ENCODE measurements around the gene EPB41L1.

The EPB41L1 gene

GRCh38 chr20:36218380-36219064, 64.0 kb downstream of the EPB41L1 start:
- H3K27ac ChIP-seq (replicated peaks; ENCODE audit: low read length) = no peak overlapping the region
- H2AK5ac ChIP-seq (ENCODE audit: low read depth, low read length) = no peak overlapping the region
- no peaks in the 10 kb centered on the region for H3K79me1 ChIP-seq (ENCODE audit: low read depth, low read length)
- no peaks in the 10 kb centered on the region for H3K4me1 ChIP-seq (ENCODE audit: control insufficient read depth in 2 of 2, insufficient read depth in 1 of 2, low read depth in 1 of 2, low read length in 2 of 2)
- no peak overlapping the region for H4K8ac ChIP-seq (ENCODE audit: low read depth, low read length)
- H2BK120ac ChIP-seq (ENCODE audit: low read depth, low read length) = no peak overlapping the region
- H4K91ac ChIP-seq (ENCODE audit: low read depth, low read length, poor library complexity) = no peak overlapping the region
- no peak overlapping the region for H3K4me3 ChIP-seq (ENCODE audit: low read length in 2 of 2)
- H2AFZ ChIP-seq (ENCODE audit: low read length) = no peak overlapping the region
- no peak for DNase-seq (ENCODE audit: low spot score)
- no peak overlapping the region for H3K9ac ChIP-seq (ENCODE audit: low read depth, low read length, poor library complexity)
- no CpG with 5 or more reads among the region's 16 CpGs for WGBS, 2 donors (ENCODE audit: extremely low coverage in 2 of 2, insufficient read length in 2 of 2, insufficient replicate concordance in 1 of 2)
- H2BK15ac ChIP-seq (ENCODE audit: low read length) = no peak overlapping the region
- H3K9me3 ChIP-seq (replicated peaks in 1 of 2; ENCODE audit: control insufficient read depth in 2 of 2, insufficient read depth in 1 of 2, low read depth in 1 of 2, low read length in 2 of 2) = no peaks in the 10 kb centered on the region
- peaks cover 2 to 94% of the 10 kb centered on the region in 2 donors for H3K36me3 ChIP-seq (replicated peaks in 1 of 2; ENCODE audit: control insufficient read depth in 2 of 2, insufficient read depth in 2 of 2, low read length in 2 of 2)
- no peak overlapping the region for H3K4me2 ChIP-seq (ENCODE audit: insufficient read depth, low read length, poor library complexity, severe bottlenecking)
- no peak overlapping the region for H2BK12ac ChIP-seq (ENCODE audit: low read length)
- no peak overlapping the region for H2BK5ac ChIP-seq (ENCODE audit: low read length)
- no peak overlapping the region for H3K18ac ChIP-seq (ENCODE audit: low read length)
- no peak overlapping the region for H3K4ac ChIP-seq (ENCODE audit: low read length)
- H3K23ac ChIP-seq (ENCODE audit: low read depth, low read length, poor library complexity) = no peak overlapping the region
- H3K27me3 ChIP-seq (ENCODE audit: control insufficient read depth in 3 of 3, insufficient read depth in 3 of 3, low read depth in 1 of 3, low read length in 3 of 3) = no peaks in the 10 kb centered on the region
- peak overlapping the region; percentile 23 for H3K14ac ChIP-seq (ENCODE audit: low read length)

GRCh38 chr20:36219671-36220220, 65.2 kb downstream of the EPB41L1 start:
- Histone ChIP-seq H2BK15ac (ENCODE audit: low read length) (no peak overlapping the region), H3K79me1 (ENCODE audit: low read depth, low read length) (no peaks in the 10 kb centered on the region), H3K14ac (ENCODE audit: low read length) (no peak overlapping the region), H3K9ac (ENCODE audit: low read depth, low read length, poor library complexity) (no peak overlapping the region), H3K36me3 (replicated peaks in 1 of 2; ENCODE audit: control insufficient read depth in 2 of 2, insufficient read depth in 2 of 2, low read length in 2 of 2) (peaks cover 2 to 91% of the 10 kb centered on the region in 2 donors), H2BK12ac (ENCODE audit: low read length) (no peak overlapping the region), H3K27me3 (ENCODE audit: control insufficient read depth in 3 of 3, insufficient read depth in 3 of 3, low read depth in 1 of 3, low read length in 3 of 3) (no peaks in the 10 kb centered on the region), H3K4me3 (ENCODE audit: low read length in 2 of 2) (no peak overlapping the region), H2BK120ac (ENCODE audit: low read depth, low read length) (no peak overlapping the region), H3K18ac (ENCODE audit: low read length) (no peak overlapping the region), H4K91ac (ENCODE audit: low read depth, low read length, poor library complexity) (no peak overlapping the region), H3K27ac (replicated peaks; ENCODE audit: low read length) (no peak overlapping the region), H4K8ac (ENCODE audit: low read depth, low read length) (no peak overlapping the region), H2AFZ (ENCODE audit: low read length) (no peak overlapping the region), H3K9me3 (replicated peaks in 1 of 2; ENCODE audit: control insufficient read depth in 2 of 2, insufficient read depth in 1 of 2, low read depth in 1 of 2, low read length in 2 of 2) (no peaks in the 10 kb centered on the region), H3K4me1 (ENCODE audit: control insufficient read depth in 2 of 2, insufficient read depth in 1 of 2, low read depth in 1 of 2, low read length in 2 of 2) (no peaks in the 10 kb centered on the region), H2BK5ac (ENCODE audit: low read length) (no peak overlapping the region), H3K4me2 (ENCODE audit: insufficient read depth, low read length, poor library complexity, severe bottlenecking) (no peak overlapping the region), H2AK5ac (ENCODE audit: low read depth, low read length) (no peak overlapping the region), H3K23ac (ENCODE audit: low read depth, low read length, poor library complexity) (no peak overlapping the region), H3K4ac (ENCODE audit: low read length) (no peak overlapping the region)
- DNase-seq (ENCODE audit: low spot score) = no peak
- no CpG with 5 or more reads among the region's 17 CpGs for WGBS, 2 donors (ENCODE audit: extremely low coverage in 2 of 2, insufficient read length in 2 of 2, insufficient replicate concordance in 1 of 2)

GRCh38 chr20:36225666-36226065, 71.1 kb downstream of the EPB41L1 start:
- Histone ChIP-seq H3K4me2 (ENCODE audit: insufficient read depth, low read length, poor library complexity, severe bottlenecking) (no peak overlapping the region), H3K27ac (replicated peaks; ENCODE audit: low read length) (no peak overlapping the region), H3K4me3 (ENCODE audit: low read length in 2 of 2) (no peak overlapping the region), H3K79me1 (ENCODE audit: low read depth, low read length) (no peaks in the 10 kb centered on the region), H3K23ac (ENCODE audit: low read depth, low read length, poor library complexity) (no peak overlapping the region), H3K9ac (ENCODE audit: low read depth, low read length, poor library complexity) (no peak overlapping the region), H2BK15ac (ENCODE audit: low read length) (no peak overlapping the region), H4K8ac (ENCODE audit: low read depth, low read length) (no peak overlapping the region), H3K4ac (ENCODE audit: low read length) (no peak overlapping the region), H3K14ac (ENCODE audit: low read length) (no peak overlapping the region), H3K18ac (ENCODE audit: low read length) (no peak overlapping the region), H3K4me1 (ENCODE audit: control insufficient read depth in 2 of 2, insufficient read depth in 1 of 2, low read depth in 1 of 2, low read length in 2 of 2) (no peaks in the 10 kb centered on the region), H2BK120ac (ENCODE audit: low read depth, low read length) (no peak overlapping the region), H3K36me3 (replicated peaks in 1 of 2; ENCODE audit: control insufficient read depth in 2 of 2, insufficient read depth in 2 of 2, low read length in 2 of 2) (peaks cover 0 to 92% of the 10 kb centered on the region in 2 donors), H3K9me3 (replicated peaks in 1 of 2; ENCODE audit: control insufficient read depth in 2 of 2, insufficient read depth in 1 of 2, low read depth in 1 of 2, low read length in 2 of 2) (no peaks in the 10 kb centered on the region), H2AFZ (ENCODE audit: low read length) (no peak overlapping the region), H3K27me3 (ENCODE audit: control insufficient read depth in 3 of 3, insufficient read depth in 3 of 3, low read depth in 1 of 3, low read length in 3 of 3) (no peaks in the 10 kb centered on the region), H2BK12ac (ENCODE audit: low read length) (no peak overlapping the region), H2BK5ac (ENCODE audit: low read length) (no peak overlapping the region), H2AK5ac (ENCODE audit: low read depth, low read length) (no peak overlapping the region), H4K91ac (ENCODE audit: low read depth, low read length, poor library complexity) (no peak overlapping the region)
- DNase-seq (ENCODE audit: low spot score) = no peak
- WGBS, 2 donors (ENCODE audit: extremely low coverage in 2 of 2, insufficient read length in 2 of 2, insufficient replicate concordance in 1 of 2) = no CpG with 5 or more reads among the region's 7 CpGs

GRCh38 chr20:36228770-36229169, 74.2 kb downstream of the EPB41L1 start:
- H3K18ac ChIP-seq (ENCODE audit: low read length) = no peak overlapping the region
- DNase-seq (ENCODE audit: low spot score) = no peak
- no peak overlapping the region for H2BK12ac ChIP-seq (ENCODE audit: low read length)
- no peak overlapping the region for H3K4me3 ChIP-seq (ENCODE audit: low read length in 2 of 2)
- H3K9me3 ChIP-seq (replicated peaks in 1 of 2; ENCODE audit: control insufficient read depth in 2 of 2, insufficient read depth in 1 of 2, low read depth in 1 of 2, low read length in 2 of 2) = no peaks in the 10 kb centered on the region
- H3K14ac ChIP-seq (ENCODE audit: low read length) = no peak overlapping the region
- H2AK5ac ChIP-seq (ENCODE audit: low read depth, low read length) = no peak overlapping the region
- H4K8ac ChIP-seq (ENCODE audit: low read depth, low read length) = no peak overlapping the region
- no peak overlapping the region for H3K27ac ChIP-seq (replicated peaks; ENCODE audit: low read length)
- H3K27me3 ChIP-seq (ENCODE audit: control insufficient read depth in 3 of 3, insufficient read depth in 3 of 3, low read depth in 1 of 3, low read length in 3 of 3) = no peaks in the 10 kb centered on the region
- H3K9ac ChIP-seq (ENCODE audit: low read depth, low read length, poor library complexity) = no peak overlapping the region
- H3K23ac ChIP-seq (ENCODE audit: low read depth, low read length, poor library complexity) = no peak overlapping the region
- H3K4ac ChIP-seq (ENCODE audit: low read length) = no peak overlapping the region
- no peaks in the 10 kb centered on the region for H3K79me1 ChIP-seq (ENCODE audit: low read depth, low read length)
- H3K4me1 ChIP-seq (ENCODE audit: control insufficient read depth in 2 of 2, insufficient read depth in 1 of 2, low read depth in 1 of 2, low read length in 2 of 2) = no peaks in the 10 kb centered on the region
- no peak overlapping the region for H2BK5ac ChIP-seq (ENCODE audit: low read length)
- no peak overlapping the region for H2AFZ ChIP-seq (ENCODE audit: low read length)
- H3K36me3 ChIP-seq (replicated peaks in 1 of 2; ENCODE audit: control insufficient read depth in 2 of 2, insufficient read depth in 2 of 2, low read length in 2 of 2) = peaks cover 0 to 73% of the 10 kb centered on the region in 2 donors
- no peak overlapping the region for H4K91ac ChIP-seq (ENCODE audit: low read depth, low read length, poor library complexity)
- H2BK15ac ChIP-seq (ENCODE audit: low read length) = no peak overlapping the region
- H3K4me2 ChIP-seq (ENCODE audit: insufficient read depth, low read length, poor library complexity, severe bottlenecking) = no peak overlapping the region
- H2BK120ac ChIP-seq (ENCODE audit: low read depth, low read length) = no peak overlapping the region
- WGBS, 2 donors (ENCODE audit: extremely low coverage in 2 of 2, insufficient read length in 2 of 2, insufficient replicate concordance in 1 of 2) = no CpG with 5 or more reads among the region's 6 CpGs

Measured in neuronal stem cell (in vitro differentiated cells).